GM12872 (cell line): ENCODE measurements around the gene SLC6A6.

Experiments
- TF ChIP-seq, protein P1 (sequence below): IDR thresholded peaks from 3 replicates; pipeline ENCODE4 v1.5.1; 2011; ENCODE audit warnings: low read depth, mild to moderate bottlenecking, low read length, moderate library complexity; ENCODE audit not compliant: insufficient read depth

The SLC6A6 gene

DNA sequence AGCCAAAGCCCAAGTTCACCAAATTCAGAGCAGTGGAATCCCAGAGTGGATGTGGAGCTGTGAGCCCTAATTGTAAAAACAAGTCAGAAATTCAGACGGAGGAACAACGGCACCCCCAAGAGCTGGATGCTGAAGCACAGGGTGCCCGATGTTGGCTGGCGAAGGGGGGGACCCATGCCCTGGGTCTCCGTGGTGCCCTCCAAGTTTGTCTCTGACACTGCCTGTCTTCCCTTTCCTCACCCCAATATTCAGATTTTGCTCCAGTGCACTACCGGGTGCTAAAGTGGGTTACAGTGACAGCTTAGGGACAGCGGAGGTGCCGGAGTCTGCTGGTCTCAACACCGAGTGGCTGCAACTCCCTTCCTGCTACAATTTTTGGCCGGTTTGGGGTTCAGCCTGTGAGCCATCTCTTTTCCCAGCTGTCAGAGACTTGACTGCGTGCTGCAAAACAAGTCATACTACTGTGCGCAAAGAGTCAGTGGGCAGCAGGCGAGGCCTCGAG, 131.1 kb downstream of the SLC6A6 start:
- TF ChIP-seq, protein P1, sequence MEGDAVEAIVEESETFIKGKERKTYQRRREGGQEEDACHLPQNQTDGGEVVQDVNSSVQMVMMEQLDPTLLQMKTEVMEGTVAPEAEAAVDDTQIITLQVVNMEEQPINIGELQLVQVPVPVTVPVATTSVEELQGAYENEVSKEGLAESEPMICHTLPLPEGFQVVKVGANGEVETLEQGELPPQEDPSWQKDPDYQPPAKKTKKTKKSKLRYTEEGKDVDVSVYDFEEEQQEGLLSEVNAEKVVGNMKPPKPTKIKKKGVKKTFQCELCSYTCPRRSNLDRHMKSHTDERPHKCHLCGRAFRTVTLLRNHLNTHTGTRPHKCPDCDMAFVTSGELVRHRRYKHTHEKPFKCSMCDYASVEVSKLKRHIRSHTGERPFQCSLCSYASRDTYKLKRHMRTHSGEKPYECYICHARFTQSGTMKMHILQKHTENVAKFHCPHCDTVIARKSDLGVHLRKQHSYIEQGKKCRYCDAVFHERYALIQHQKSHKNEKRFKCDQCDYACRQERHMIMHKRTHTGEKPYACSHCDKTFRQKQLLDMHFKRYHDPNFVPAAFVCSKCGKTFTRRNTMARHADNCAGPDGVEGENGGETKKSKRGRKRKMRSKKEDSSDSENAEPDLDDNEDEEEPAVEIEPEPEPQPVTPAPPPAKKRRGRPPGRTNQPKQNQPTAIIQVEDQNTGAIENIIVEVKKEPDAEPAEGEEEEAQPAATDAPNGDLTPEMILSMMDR: no peak

DNA sequence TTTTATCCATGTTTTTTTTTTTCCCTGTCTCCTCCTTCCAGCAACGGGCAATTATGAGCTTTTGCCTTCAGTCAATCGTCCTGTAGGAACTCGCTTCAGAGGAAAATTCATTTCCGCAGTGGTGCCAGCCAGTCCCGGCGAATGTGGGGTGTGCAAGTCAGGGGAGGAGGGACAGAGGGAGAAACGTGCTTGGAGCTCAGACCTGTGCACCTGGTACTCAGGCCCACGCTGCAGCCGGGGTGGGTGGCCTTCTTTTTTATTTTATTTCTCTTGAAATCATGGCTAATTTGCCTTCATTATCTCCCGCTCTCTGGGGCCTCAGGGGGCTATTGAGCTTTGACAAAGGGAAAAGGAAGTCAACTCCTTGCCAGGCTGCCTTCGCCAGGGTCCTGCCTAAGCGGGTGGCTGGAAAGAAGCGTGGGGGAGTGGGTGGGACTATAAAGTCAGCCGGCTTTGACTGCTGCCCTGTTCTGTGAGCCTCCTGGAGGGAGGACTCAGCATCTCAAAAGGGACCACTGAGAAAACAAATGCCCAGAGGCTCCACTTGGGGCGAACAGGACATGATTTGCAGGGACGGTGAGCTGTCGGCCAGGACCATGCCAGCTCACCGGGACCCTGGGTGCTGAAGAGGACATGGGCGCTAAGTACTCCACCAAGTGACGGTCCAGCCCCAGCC, 132.2 kb downstream of the SLC6A6 start:
- TF ChIP-seq, protein P1: no peak

DNA sequence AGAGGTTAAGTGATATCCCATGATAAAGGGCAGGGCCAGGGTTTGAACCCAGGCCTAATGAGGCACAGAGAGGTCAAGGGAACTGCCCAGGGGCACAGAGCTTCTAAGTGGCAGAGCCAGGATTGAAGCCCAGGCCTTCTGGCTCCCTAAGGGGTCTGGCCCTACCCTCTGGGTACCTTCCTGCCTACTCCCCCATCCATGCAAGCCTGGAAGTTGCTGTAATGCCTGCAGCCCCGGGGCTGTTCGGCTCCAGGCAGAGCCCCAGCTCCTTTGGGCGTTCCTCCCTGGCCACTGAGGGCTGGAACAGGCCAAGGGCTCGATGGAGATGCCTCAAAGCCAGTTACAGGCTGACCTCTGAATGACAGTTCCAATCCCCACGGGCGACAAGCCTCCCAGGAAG, 133.2 kb downstream of the SLC6A6 start:
- TF ChIP-seq, protein P1: no peak

DNA sequence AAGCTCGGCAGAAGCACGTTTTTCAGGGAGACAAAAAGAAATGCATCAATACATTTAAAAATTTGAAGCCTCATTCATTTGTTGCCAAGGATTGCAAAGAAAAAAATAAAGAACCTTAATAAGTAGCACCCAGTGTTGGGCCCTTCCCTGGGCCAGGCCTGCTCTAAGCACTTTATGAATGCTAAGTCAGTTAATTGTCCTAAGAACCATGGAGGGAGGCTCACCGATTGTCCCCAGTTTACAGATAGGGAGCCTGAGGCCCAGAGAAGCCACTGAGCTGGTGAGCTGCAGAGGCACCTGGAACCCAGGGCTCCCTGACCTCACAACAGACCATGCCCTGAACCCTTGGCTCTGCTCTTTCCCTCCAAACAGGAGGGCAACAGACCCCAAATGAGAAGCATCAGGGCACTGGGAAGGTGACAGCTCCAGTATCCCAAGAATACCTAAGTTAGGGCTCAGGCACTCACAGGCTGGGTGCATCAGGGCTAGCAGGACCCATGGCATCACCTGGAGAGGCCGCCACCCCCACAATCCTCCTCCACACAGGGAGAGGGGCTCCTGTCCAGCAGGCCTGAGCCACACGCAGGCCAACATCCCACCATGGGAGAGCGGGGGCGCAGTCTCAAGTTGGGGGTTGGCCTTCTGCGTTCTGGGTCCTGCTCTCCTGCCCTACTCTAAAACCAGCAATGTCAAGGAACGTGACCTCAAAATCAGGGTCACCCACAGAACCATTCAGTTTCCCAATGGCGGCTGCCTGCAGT, 133.8 kb downstream of the SLC6A6 start:
- TF ChIP-seq, protein P1: no peak

DNA sequence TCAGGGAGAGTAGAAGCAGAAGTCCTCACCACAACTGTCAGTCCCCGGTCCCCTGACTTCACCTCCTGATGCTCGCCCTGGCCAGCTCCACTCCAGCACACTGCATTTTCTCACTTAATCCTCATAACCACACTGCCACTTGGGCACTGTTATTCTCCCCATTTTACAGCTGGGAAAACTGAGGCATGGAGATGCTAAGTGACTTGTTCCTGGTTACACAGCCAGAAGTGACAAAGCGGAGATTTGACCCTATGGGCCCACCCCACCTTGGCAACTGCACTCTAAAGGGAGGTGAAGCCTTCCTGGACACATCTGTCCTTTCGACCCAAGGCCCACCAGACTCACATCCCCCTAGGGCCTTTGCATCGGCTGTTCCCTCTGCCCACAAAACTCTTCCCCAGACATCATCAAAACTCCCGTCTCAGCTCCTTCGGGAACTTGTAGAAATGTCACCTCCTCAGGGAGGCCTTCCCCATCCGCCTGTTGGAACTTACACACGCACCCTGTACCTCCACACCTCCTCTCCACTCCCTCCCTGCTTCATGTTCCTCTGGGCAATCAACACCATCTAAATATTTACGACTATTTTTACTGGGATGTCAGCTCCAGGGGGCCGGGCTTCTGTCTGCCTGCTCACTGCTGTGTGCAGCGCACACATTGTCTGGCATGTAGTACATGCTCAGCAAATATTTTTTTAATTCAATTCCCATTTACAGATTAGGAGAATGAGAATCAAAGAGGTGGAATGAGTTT, 134.6 kb downstream of the SLC6A6 start:
- TF ChIP-seq, protein P1: no peak

DNA sequence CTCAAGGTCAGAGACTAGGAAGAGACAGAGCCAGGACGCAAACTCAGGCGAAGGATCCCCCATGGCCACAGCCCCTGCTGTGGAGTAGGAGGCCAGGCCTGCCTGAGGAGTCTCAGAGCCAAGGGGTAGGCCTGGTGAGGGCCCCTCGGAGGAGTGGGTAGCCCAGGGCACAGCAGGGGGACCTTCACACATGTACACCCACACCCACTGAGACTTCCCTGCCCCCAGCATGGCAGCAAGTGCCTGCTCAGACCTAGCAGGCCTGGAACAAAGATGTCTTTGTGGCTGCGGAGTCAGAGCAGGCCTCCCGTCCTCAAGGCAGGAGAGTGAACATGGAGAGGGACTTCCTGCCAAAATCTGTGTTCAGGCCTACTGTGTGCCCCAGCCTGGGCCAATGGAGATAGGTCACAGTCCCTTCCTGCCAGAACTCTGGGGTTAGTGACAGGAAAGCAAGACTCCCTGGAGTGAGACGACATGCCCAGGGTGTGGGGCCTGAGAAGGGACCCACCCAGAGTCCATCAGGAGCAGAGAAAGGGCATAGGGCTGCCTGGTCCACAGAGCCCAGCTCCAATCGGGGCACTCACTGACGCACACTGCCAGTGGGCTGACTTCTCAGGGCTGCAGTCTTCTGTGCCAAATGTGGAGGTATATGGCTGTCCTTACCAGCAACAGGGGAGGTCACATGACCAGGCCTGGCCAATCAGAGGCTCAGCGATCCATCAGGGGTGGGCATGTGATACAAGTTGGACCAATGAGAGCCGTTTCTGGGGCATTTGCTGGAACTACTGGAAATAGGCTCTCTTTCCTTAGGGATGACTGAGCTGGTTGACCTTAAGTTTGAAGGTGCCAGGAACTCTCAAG, 135.4 kb downstream of the SLC6A6 start:
- TF ChIP-seq, protein P1: no peak
